Mesendoderm (in vitro differentiated cells): ENCODE results near the gene GNA15.

ENCODE experiments used
- DNase-seq: peaks from one replicate; pipeline ENCODE4 v3.0.0; 2013
- H2AK5ac ChIP-seq: 2 replicates; pipeline ENCODE4 v1.6.1; 2013; ENCODE audit warnings: low read length, inconsistent platforms
- H2BK120ac ChIP-seq: 2 replicates; pipeline ENCODE4 v1.6.1; 2013; ENCODE audit warnings: low read depth, mild to moderate bottlenecking, low read length, moderate library complexity, mixed read lengths
- H2BK15ac ChIP-seq: replicated peaks from 2 replicates; pipeline ENCODE4 v1.6.1; 2013; ENCODE audit warnings: low read depth, mild to moderate bottlenecking, moderate library complexity
- H2BK5ac ChIP-seq: 2 replicates; pipeline ENCODE4 v1.6.1; 2013; ENCODE audit warnings: low read length, inconsistent platforms
- H3K18ac ChIP-seq: 2 replicates; pipeline ENCODE4 v1.6.1; 2013; ENCODE audit warnings: mild to moderate bottlenecking, low read length, mixed read lengths
- H3K23ac ChIP-seq: one replicate; pipeline ENCODE4 v1.6.1; 2013; ENCODE audit warnings: low read length
- H3K27ac ChIP-seq: 2 replicates; pipeline ENCODE4 v1.5.1; 2013; ENCODE audit warnings: low read depth, mild to moderate bottlenecking, inconsistent platforms, low read length, moderate library complexity
- H3K27me3 ChIP-seq: 2 replicates; pipeline ENCODE4 v1.6.1; 2013; ENCODE audit warnings: low read length, control low read depth, mild to moderate bottlenecking, inconsistent platforms; ENCODE audit not compliant: insufficient read depth, poor library complexity
- H3K36me3 ChIP-seq: 2 replicates; pipeline ENCODE4 v1.6.1; 2013; ENCODE audit warnings: low read length, inconsistent platforms; ENCODE audit not compliant: control insufficient read depth, insufficient read depth
- H3K4ac ChIP-seq: one replicate; pipeline ENCODE4 v1.6.1; 2013; ENCODE audit warnings: low read depth, mild to moderate bottlenecking, low read length, moderate library complexity
- H3K4me1 ChIP-seq: 2 replicates; pipeline ENCODE4 v1.6.1; 2013; ENCODE audit warnings: low read depth, low read length, inconsistent platforms; ENCODE audit not compliant: control insufficient read depth
- H3K4me2 ChIP-seq: 2 replicates; pipeline ENCODE4 v1.6.1; 2013; ENCODE audit warnings: low read length
- H3K4me3 ChIP-seq: 2 replicates; pipeline ENCODE4 v1.5.1; 2013; ENCODE audit warnings: mild to moderate bottlenecking, low read length
- H3K56ac ChIP-seq: one replicate; pipeline ENCODE4 v1.6.1; 2013; ENCODE audit warnings: low read length
- H3K79me1 ChIP-seq: 2 replicates; pipeline ENCODE4 v1.6.1; 2013; ENCODE audit warnings: low read length, inconsistent platforms
- H3K79me2 ChIP-seq: 2 replicates; pipeline ENCODE4 v1.6.1; 2013; ENCODE audit warnings: mild to moderate bottlenecking, low read length; ENCODE audit not compliant: control insufficient read depth, insufficient read depth
- H3K9ac ChIP-seq: 2 replicates; pipeline ENCODE4 v1.6.1; 2013; ENCODE audit warnings: low read length, inconsistent platforms
- H4K5ac ChIP-seq: one replicate; pipeline ENCODE4 v1.6.1; 2013; ENCODE audit warnings: low read length
- H4K8ac ChIP-seq: one replicate; pipeline ENCODE4 v1.6.1; 2013; ENCODE audit warnings: low read depth, mild to moderate bottlenecking, control low read depth, low read length, moderate library complexity
- WGBS: extraction: QIAGEN DNeasy Blood & Tissue Kit; methylation state at CpG from one replicate; pipeline ENCODE4 v1.1.7; 2013; ENCODE audit warnings: low lambda C conversion rate, missing lambda C conversion rate; ENCODE audit not compliant: insufficient coverage; ENCODE audit errors: extremely low coverage; 5-methylcytosine and 5-hydroxymethylcytosine counted together

Gene GNA15

GRCh38 chr19:3118232-3119070 is 17.4 kb upstream of the GNA15 start:
- Histone ChIP-seq H3K4me2 (no peak overlapping the region), H3K79me2 (no peaks in the 10 kb centered on the region), H2AK5ac (no peak overlapping the region), H2BK120ac (no peak overlapping the region), H3K4ac (no peak overlapping the region), H2BK5ac (no peak overlapping the region), H4K5ac (no peak overlapping the region), H3K27me3 (no peaks in the 10 kb centered on the region), H3K23ac (no peak overlapping the region), H2BK15ac (no peak overlapping the region), H3K36me3 (no peaks in the 10 kb centered on the region), H3K9ac (no peak overlapping the region), H3K56ac (no peak overlapping the region), H3K4me3 (no peak overlapping the region), H3K4me1 (no peaks in the 10 kb centered on the region), H3K18ac (no peak overlapping the region), H3K79me1 (no peaks in the 10 kb centered on the region), H4K8ac (no peak overlapping the region), H3K27ac (no peak overlapping the region)
- no peak for DNase-seq
- WGBS: no CpG with 5 or more reads among the region's 42 CpGs

- Histone ChIP-seq H4K8ac (no peak overlapping the region), H3K23ac (no peak overlapping the region), H3K27ac (no peak overlapping the region), H3K4me2 (no peak overlapping the region), H3K9ac (no peak overlapping the region), H3K4me3 (no peak overlapping the region), H3K56ac (no peak overlapping the region), H2BK15ac (no peak overlapping the region), H2AK5ac (no peak overlapping the region), H4K5ac (no peak overlapping the region), H3K79me1 (no peaks in the 10 kb centered on the region), H3K27me3 (no peaks in the 10 kb centered on the region), H2BK5ac (no peak overlapping the region), H2BK120ac (no peak overlapping the region), H3K18ac (no peak overlapping the region), H3K4me1 (no peaks in the 10 kb centered on the region), H3K36me3 (no peaks in the 10 kb centered on the region), H3K4ac (no peak overlapping the region), H3K79me2 (no peaks in the 10 kb centered on the region)
- WGBS: no CpG with 5 or more reads among the region's 23 CpGs
- DNase-seq: no peak
These were observed 16.7 kb upstream of the GNA15 start for GRCh38 chr19:3119071-3119595.

GRCh38 chr19:3119693-3120380 is 16.0 kb upstream of the GNA15 start:
- no CpG with 5 or more reads among the region's 26 CpGs for WGBS
- H3K27ac ChIP-seq: no peak overlapping the region
- no peak for DNase-seq
- H3K27me3 ChIP-seq: no peaks in the 10 kb centered on the region
- no peaks in the 10 kb centered on the region for H3K36me3 ChIP-seq
- no peak overlapping the region for H3K4me2 ChIP-seq
- no peak overlapping the region for H2BK15ac ChIP-seq
- H3K79me2 ChIP-seq: no peaks in the 10 kb centered on the region
- no peaks in the 10 kb centered on the region for H3K79me1 ChIP-seq
- no peak overlapping the region for H4K8ac ChIP-seq
- H3K9ac ChIP-seq: no peak overlapping the region
- H3K56ac ChIP-seq: no peak overlapping the region
- no peak overlapping the region for H3K4ac ChIP-seq
- H2AK5ac ChIP-seq: no peak overlapping the region
- H4K5ac ChIP-seq: no peak overlapping the region
- H3K23ac ChIP-seq: no peak overlapping the region
- H2BK120ac ChIP-seq: no peak overlapping the region
- no peak overlapping the region for H3K4me3 ChIP-seq
- no peak overlapping the region for H3K18ac ChIP-seq
- H2BK5ac ChIP-seq: no peak overlapping the region
- no peaks in the 10 kb centered on the region for H3K4me1 ChIP-seq

GRCh38 chr19:3120611-3121276 is 15.1 kb upstream of the GNA15 start:
- H3K4me2 ChIP-seq: no peak overlapping the region
- no CpG with 5 or more reads among the region's 38 CpGs for WGBS

GRCh38 chr19:3121396-3121795 is 14.4 kb upstream of the GNA15 start:
- Histone ChIP-seq H3K4me1 (no peaks in the 10 kb centered on the region), H4K5ac (no peak overlapping the region), H4K8ac (no peak overlapping the region), H3K27me3 (no peaks in the 10 kb centered on the region), H3K79me1 (no peaks in the 10 kb centered on the region), H3K36me3 (no peaks in the 10 kb centered on the region), H3K56ac (no peak overlapping the region), H2BK15ac (no peak overlapping the region), H3K79me2 (no peaks in the 10 kb centered on the region), H3K9ac (no peak overlapping the region), H3K4ac (no peak overlapping the region), H3K4me2 (no peak overlapping the region), H2BK5ac (no peak overlapping the region), H3K27ac (no peak overlapping the region), H2BK120ac (no peak overlapping the region), H3K4me3 (no peak overlapping the region), H2AK5ac (no peak overlapping the region), H3K18ac (no peak overlapping the region), H3K23ac (no peak overlapping the region)
- no peak for DNase-seq
- no CpG with 5 or more reads among the region's 22 CpGs for WGBS

More at GRCh38 chr19:3120611-3121276, 15.1 kb upstream of the GNA15 start:
- Histone ChIP-seq H2BK15ac (no peak overlapping the region), H3K79me2 (no peaks in the 10 kb centered on the region), H3K79me1 (no peaks in the 10 kb centered on the region), H3K9ac (no peak overlapping the region), H3K4me3 (no peak overlapping the region), H2BK120ac (no peak overlapping the region), H4K8ac (no peak overlapping the region), H3K56ac (no peak overlapping the region), H3K18ac (no peak overlapping the region), H3K36me3 (no peaks in the 10 kb centered on the region), H3K4me1 (no peaks in the 10 kb centered on the region), H2AK5ac (no peak overlapping the region), H3K23ac (no peak overlapping the region), H2BK5ac (no peak overlapping the region), H3K27ac (no peak overlapping the region), H4K5ac (no peak overlapping the region), H3K27me3 (no peaks in the 10 kb centered on the region), H3K4ac (no peak overlapping the region)
- no peak for DNase-seq
